ENCODE results near the gene PALB2. TPM values are rescaled to one million over a fixed set of nuclear protein-coding genes. Genes with fewer than 3 reads are reported as not detected.

The PALB2 gene
- total and polyA plus RNA-seq, 2 of the 8 experiments (the other 6 are each of a cell fraction or from before 2014, with no cell fraction given): 12.5 to 33.1 TPM

DNA sequence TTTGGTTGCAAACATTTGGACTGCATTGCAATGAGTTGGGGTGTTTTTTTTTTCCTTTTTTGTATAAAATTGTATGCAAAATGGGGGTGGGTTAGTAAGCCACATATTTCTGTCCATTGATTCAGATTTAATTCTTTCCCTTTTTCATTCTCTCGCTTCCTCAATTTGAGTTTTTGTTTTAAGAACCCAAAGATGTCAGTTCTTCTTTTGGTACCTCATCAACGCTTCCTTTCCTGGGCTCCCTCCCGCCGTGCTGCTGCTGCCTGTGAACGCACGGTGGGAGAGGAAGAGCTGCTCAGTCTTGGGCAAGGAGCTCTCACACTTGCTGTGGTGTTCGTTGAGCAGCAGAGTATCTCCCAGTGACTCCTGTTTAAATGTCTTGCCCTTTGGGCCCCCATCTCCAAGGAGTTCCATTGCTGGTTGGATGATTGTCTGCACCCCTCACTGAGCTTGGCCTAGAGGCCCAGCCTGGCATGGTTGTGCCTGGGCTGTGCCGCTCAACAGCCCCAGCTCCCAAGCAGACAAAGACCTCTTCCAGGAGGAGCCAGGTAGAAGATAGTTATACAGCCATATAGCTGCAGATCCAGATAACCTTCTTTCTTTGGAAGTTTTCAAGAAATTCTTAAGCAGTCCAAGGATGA lies 70.0 kb downstream of the PALB2 start (continued):
- TF ChIP-seq, protein P1, sequence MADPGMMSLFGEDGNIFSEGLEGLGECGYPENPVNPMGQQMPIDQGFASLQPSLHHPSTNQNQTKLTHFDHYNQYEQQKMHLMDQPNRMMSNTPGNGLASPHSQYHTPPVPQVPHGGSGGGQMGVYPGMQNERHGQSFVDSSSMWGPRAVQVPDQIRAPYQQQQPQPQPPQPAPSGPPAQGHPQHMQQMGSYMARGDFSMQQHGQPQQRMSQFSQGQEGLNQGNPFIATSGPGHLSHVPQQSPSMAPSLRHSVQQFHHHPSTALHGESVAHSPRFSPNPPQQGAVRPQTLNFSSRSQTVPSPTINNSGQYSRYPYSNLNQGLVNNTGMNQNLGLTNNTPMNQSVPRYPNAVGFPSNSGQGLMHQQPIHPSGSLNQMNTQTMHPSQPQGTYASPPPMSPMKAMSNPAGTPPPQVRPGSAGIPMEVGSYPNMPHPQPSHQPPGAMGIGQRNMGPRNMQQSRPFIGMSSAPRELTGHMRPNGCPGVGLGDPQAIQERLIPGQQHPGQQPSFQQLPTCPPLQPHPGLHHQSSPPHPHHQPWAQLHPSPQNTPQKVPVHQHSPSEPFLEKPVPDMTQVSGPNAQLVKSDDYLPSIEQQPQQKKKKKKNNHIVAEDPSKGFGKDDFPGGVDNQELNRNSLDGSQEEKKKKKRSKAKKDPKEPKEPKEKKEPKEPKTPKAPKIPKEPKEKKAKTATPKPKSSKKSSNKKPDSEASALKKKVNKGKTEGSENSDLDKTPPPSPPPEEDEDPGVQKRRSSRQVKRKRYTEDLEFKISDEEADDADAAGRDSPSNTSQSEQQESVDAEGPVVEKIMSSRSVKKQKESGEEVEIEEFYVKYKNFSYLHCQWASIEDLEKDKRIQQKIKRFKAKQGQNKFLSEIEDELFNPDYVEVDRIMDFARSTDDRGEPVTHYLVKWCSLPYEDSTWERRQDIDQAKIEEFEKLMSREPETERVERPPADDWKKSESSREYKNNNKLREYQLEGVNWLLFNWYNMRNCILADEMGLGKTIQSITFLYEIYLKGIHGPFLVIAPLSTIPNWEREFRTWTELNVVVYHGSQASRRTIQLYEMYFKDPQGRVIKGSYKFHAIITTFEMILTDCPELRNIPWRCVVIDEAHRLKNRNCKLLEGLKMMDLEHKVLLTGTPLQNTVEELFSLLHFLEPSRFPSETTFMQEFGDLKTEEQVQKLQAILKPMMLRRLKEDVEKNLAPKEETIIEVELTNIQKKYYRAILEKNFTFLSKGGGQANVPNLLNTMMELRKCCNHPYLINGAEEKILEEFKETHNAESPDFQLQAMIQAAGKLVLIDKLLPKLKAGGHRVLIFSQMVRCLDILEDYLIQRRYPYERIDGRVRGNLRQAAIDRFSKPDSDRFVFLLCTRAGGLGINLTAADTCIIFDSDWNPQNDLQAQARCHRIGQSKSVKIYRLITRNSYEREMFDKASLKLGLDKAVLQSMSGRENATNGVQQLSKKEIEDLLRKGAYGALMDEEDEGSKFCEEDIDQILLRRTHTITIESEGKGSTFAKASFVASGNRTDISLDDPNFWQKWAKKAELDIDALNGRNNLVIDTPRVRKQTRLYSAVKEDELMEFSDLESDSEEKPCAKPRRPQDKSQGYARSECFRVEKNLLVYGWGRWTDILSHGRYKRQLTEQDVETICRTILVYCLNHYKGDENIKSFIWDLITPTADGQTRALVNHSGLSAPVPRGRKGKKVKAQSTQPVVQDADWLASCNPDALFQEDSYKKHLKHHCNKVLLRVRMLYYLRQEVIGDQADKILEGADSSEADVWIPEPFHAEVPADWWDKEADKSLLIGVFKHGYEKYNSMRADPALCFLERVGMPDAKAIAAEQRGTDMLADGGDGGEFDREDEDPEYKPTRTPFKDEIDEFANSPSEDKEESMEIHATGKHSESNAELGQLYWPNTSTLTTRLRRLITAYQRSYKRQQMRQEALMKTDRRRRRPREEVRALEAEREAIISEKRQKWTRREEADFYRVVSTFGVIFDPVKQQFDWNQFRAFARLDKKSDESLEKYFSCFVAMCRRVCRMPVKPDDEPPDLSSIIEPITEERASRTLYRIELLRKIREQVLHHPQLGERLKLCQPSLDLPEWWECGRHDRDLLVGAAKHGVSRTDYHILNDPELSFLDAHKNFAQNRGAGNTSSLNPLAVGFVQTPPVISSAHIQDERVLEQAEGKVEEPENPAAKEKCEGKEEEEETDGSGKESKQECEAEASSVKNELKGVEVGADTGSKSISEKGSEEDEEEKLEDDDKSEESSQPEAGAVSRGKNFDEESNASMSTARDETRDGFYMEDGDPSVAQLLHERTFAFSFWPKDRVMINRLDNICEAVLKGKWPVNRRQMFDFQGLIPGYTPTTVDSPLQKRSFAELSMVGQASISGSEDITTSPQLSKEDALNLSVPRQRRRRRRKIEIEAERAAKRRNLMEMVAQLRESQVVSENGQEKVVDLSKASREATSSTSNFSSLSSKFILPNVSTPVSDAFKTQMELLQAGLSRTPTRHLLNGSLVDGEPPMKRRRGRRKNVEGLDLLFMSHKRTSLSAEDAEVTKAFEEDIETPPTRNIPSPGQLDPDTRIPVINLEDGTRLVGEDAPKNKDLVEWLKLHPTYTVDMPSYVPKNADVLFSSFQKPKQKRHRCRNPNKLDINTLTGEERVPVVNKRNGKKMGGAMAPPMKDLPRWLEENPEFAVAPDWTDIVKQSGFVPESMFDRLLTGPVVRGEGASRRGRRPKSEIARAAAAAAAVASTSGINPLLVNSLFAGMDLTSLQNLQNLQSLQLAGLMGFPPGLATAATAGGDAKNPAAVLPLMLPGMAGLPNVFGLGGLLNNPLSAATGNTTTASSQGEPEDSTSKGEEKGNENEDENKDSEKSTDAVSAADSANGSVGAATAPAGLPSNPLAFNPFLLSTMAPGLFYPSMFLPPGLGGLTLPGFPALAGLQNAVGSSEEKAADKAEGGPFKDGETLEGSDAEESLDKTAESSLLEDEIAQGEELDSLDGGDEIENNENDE (IDR thresholded peaks at IDR 0.05; ENCODE audit: insufficient replicate concordance, low read length): no peak
- TF ChIP-seq POU5F1 (IDR thresholded peaks at IDR 0.05; ENCODE audit: low read depth, low read length) (no peak), KDM4A (IDR thresholded peaks at IDR 0.05; ENCODE audit: low read depth, low read length, severe bottlenecking) (no peak), SIRT6 (IDR thresholded peaks at IDR 0.05; ENCODE audit: low read length) (no peak), YY1 (IDR thresholded peaks at IDR 0.05; ENCODE audit: low read depth, low read length) (no peak), GTF2F1 (IDR thresholded peaks at IDR 0.05; ENCODE audit: borderline replicate concordance, low read depth, low read length) (no peak), GABPA (IDR thresholded peaks at IDR 0.05; ENCODE audit: borderline replicate concordance, insufficient read depth, low read length) (no peak), POLR2A (IDR thresholded peaks at IDR 0.05; ENCODE audit: control extremely low read depth in 1 of 2, low read depth in 2 of 2, low read length in 2 of 2) (no peak), BACH1 (IDR thresholded peaks at IDR 0.05; ENCODE audit: low read length) (no peak), POLR2AphosphoS5 (IDR thresholded peaks at IDR 0.05; ENCODE audit: low read depth, low read length) (no peak), RAD21 (IDR thresholded peaks at IDR 0.05 in 1 of 2, conservative IDR thresholded peaks at IDR 0.05 in 1 of 2; ENCODE audit: low read depth in 2 of 2, low read length in 2 of 2) (no peak), RBBP5 (IDR thresholded peaks at IDR 0.05; ENCODE audit: borderline replicate concordance, low read depth, low read length) (no peak)

All from H1 (cell line).